Tibial nerve (tissue), 4 donors: Measurements from ENCODE around the gene MRAP.

Experiments
- CTCF ChIP-seq, 5 experiments: fragments of 200-600 bp in 3 of 5; fragments of 450-650 bp in 2 of 5; sonication (generic) in 3 of 5; IDR thresholded peaks; one replicate each; pipeline ENCODE4 v1.5.1; 2016 to 2019; ENCODE audit warnings: antibody characterized with exemption in 5 of 5, mild to moderate bottlenecking in 3 of 5, moderate library complexity in 2 of 5
- EP300 ChIP-seq, 2 donors: sonication (generic); formaldehyde crosslinking; IDR thresholded peaks; one replicate each; pipeline ENCODE4 v1.6.1; 2017; ENCODE audit warnings: antibody characterized with exemption in 2 of 2, mild to moderate bottlenecking in 1 of 2
- POLR2A ChIP-seq, 2 donors: fragments of 450-650 bp; IDR thresholded peaks; one replicate each; pipeline ENCODE4 v1.6.1; 2017; ENCODE audit warnings: antibody characterized with exemption in 2 of 2, mild to moderate bottlenecking in 2 of 2, moderate library complexity in 2 of 2

GRCh38 chr21:32261929-32262328 is 36.7 kb upstream of the MRAP start:
- TF ChIP-seq CTCF (IDR thresholded peaks at IDR 0.05) (no peak), POLR2A (IDR thresholded peaks at IDR 0.05) (no peak), EP300 (IDR thresholded peaks at IDR 0.05) (no peak)
